Activated CD8-positive, alpha-beta T cell treated with anti-CD3 and anti-CD28 coated beads, Interleukin-2, amount 10 ng/mL, durations not matched to agents 7 days and 5 days (primary cell): ENCODE results near the gene CD58. TPM values are rescaled to one million over a fixed set of nuclear protein-coding genes. Genes with fewer than 3 reads are reported as not detected.

Source experiments
- ATAC-seq: fragments of 150-1000 bp; cut with Tn5 transposase; one replicate; pipeline ENCODE4 v1.10.0; 2021; ENCODE audit warnings: moderate library complexity
- CTCF ChIA-PET: fragments of 350-600 bp; sonication (Branson Sonifier 250); formaldehyde crosslinking; loops from one replicate; lab custom pipeline; 2021; ENCODE audit warnings: antibody characterized with exemption; lab: Charles Lee
- POLR2A ChIA-PET: fragments of 350-600 bp; sonication (Branson Sonifier 250); formaldehyde crosslinking; loops from one replicate; lab custom pipeline; 2021; ENCODE audit warnings: antibody characterized with exemption; lab: Charles Lee
- DNase-seq: peaks from one replicate; pipeline ENCODE4 v3.0.0-alpha.2; 2020
- H3K27ac Mint-ChIP-seq: one replicate; pipeline ENCODE4 v1.8.0; 2021; ENCODE audit warnings: mild to moderate bottlenecking, mixed read lengths
- H3K27me3 Mint-ChIP-seq: one replicate; pipeline ENCODE4 v1.8.0; 2021; ENCODE audit warnings: low read depth, mixed read lengths
- H3K36me3 Mint-ChIP-seq: one replicate; pipeline ENCODE4 v1.8.0; 2021; ENCODE audit warnings: low read depth, mixed read lengths
- H3K4me1 Mint-ChIP-seq: one replicate; pipeline ENCODE4 v1.8.0; 2021; ENCODE audit warnings: low read depth, mixed read lengths
- H3K4me3 Mint-ChIP-seq: one replicate; pipeline ENCODE4 v1.8.0; 2021; ENCODE audit warnings: mild to moderate bottlenecking, mixed read lengths
- H3K9me3 Mint-ChIP-seq: one replicate; pipeline ENCODE4 v1.8.0; 2022; ENCODE audit warnings: mixed read lengths; ENCODE audit not compliant: insufficient read depth
- total RNA-seq, 2 experiments: library from RNA; stranded (reverse); gene quantifications; one replicate each; pipeline ENCODE4 v1.2.3, GENCODE V29; 2021

CD58 gene
- total RNA-seq, 2 experiments from 2014 or later: 23.9 to 24.7 TPM

GRCh38 chr1:116534014-116534739 lies 36.6 kb downstream of the CD58 start:
- peaks cover 19% of the 10 kb centered on the region for H3K4me1 Mint-ChIP-seq
- no peak overlapping the region for H3K27ac Mint-ChIP-seq
- no peak for DNase-seq
- H3K9me3 Mint-ChIP-seq: no peaks in the 10 kb centered on the region
- H3K4me3 Mint-ChIP-seq: no peak overlapping the region
- H3K27me3 Mint-ChIP-seq: no peaks in the 10 kb centered on the region
- ChIA-PET CTCF (no interaction called here), POLR2A (no interaction called here)
- H3K36me3 Mint-ChIP-seq: peaks cover 69% of the 10 kb centered on the region
- no peak for ATAC-seq

DNA sequence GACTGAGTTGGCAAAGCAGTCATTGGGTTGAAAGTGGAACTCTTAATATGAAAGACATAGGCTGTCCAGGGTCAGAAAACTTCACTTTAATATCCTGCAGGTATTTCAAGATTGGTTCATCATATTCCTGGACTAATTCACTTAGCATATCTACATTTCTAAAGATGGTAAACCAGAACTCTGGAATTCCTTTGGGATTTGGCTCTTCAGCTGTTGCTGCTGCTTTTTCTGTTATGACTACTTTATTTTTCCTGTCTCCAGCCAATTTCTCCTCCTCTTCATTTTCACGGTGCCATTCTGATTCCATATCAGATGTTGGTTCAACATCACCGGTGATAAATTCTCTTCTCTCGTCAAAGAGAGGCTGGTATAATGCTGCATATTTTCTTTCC lies 37.4 kb downstream of the CD58 start:
- peaks cover 12% of the 10 kb centered on the region for H3K4me1 Mint-ChIP-seq
- peaks cover 69% of the 10 kb centered on the region for H3K36me3 Mint-ChIP-seq
- H3K4me3 Mint-ChIP-seq: no peak overlapping the region
- DNase-seq (no peak), ATAC-seq (no peak)
- no peaks in the 10 kb centered on the region for H3K9me3 Mint-ChIP-seq
- ChIA-PET CTCF (no interaction called here), POLR2A (no interaction called here)
- H3K27me3 Mint-ChIP-seq: no peaks in the 10 kb centered on the region
- H3K27ac Mint-ChIP-seq: no peak overlapping the region

DNA sequence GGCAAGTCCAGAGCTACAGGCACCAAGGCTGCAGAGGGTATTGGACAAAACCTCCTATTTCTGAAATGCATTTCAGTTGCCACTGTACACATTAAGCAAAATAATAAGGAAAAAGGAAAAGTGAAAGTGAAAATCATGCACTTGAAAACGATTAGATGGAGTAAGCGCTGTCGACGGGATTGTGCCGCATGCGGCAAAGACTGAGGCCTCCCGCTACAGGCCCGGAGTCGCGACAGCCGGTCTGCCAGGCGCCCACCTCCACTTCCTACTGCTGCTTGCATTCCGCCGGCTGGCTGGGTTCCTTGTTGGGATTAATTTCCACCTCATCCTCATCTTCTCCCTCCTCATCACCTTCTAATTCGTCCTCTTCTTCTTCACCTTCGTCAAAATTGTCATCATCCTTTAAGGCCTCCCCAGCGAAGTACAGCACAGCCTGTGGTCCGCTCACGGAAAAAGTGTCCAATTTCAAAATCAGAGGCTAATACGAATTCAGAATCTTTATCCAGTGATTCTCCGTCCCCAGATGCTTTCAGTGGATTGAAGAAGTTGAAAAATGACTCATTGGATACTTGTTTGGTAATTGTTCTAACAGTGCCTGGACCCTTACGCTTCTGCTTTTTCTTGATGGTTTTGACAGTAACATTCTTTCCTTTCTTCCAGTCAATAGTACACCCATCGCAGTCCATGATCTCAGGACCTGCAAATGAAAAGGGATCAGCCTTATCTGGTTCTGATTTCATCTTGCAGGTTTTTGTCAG lies 38.0 kb downstream of the CD58 start:
- Mint-ChIP-seq H3K27ac (no peak overlapping the region), H3K9me3 (no peaks in the 10 kb centered on the region), H3K27me3 (no peaks in the 10 kb centered on the region), H3K4me3 (no peak overlapping the region), H3K4me1 (peaks cover 6% of the 10 kb centered on the region), H3K36me3 (peaks cover 70% of the 10 kb centered on the region)
- DNase-seq: no peak
- ChIA-PET CTCF (no interaction called here), POLR2A (no interaction called here)
- ATAC-seq: no peak

- CTCF ChIA-PET: no interaction called here
- Mint-ChIP-seq H3K9me3 (no peaks in the 10 kb centered on the region), H3K36me3 (peaks cover 76% of the 10 kb centered on the region), H3K4me3 (no peak overlapping the region), H3K27me3 (no peaks in the 10 kb centered on the region), H3K27ac (no peak overlapping the region), H3K4me1 (peaks cover 5% of the 10 kb centered on the region)
- no peak for ATAC-seq
- POLR2A ChIA-PET: no interaction called here
- no peak for DNase-seq
These were observed 38.9 kb downstream of the CD58 start for GRCh38 chr1:116531917-116532316.

GRCh38 chr1:116529681-116530080 lies 41.1 kb downstream of the CD58 start:
- no peak for DNase-seq
- Mint-ChIP-seq H3K27me3 (no peaks in the 10 kb centered on the region), H3K4me1 (peaks cover 5% of the 10 kb centered on the region), H3K27ac (no peak overlapping the region), H3K9me3 (peaks cover 6% of the 10 kb centered on the region), H3K36me3 (peaks cover 80% of the 10 kb centered on the region), H3K4me3 (no peak overlapping the region)
- ATAC-seq: no peak
- ChIA-PET CTCF (interaction anchor here (1.1 to 1.2 kb wide), 2 partner anchors 31 to 391 kb away, joined by 3 read pairs; no protein-coding TSS in a partner anchor), POLR2A (no interaction called here)

DNA sequence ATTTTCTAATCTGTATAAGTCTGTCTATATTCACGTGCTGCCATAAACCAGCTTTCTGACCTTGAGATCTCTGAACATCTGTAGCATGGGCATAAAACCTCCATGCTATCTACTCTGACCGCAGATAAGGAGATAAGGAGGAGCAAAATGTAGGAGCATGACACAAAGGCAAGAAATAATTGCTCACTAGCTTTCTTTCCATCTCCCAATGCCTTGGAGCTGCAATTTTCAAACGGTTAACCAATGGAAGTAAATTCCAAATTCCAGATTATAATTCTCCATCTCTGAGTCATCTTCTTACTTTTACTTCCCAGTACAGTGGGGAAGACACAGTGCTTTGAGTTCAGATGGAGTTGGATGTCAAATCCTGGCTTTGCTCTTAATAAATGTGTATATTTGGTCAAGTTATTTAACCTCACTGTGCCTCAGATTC lies 41.6 kb downstream of the CD58 start:
- Mint-ChIP-seq H3K4me1 (peaks cover 5% of the 10 kb centered on the region), H3K9me3 (peaks cover 6% of the 10 kb centered on the region), H3K36me3 (peaks cover 78% of the 10 kb centered on the region), H3K27me3 (no peaks in the 10 kb centered on the region), H3K27ac (no peak overlapping the region), H3K4me3 (no peak overlapping the region)
- ATAC-seq: no peak
- no peak for DNase-seq
- CTCF ChIA-PET: interaction anchor here (1.1 kb wide), 1 partner anchor 390 kb away, joined by 3 read pairs; no protein-coding TSS in a partner anchor
- POLR2A ChIA-PET: no interaction called here

GRCh38 chr1:116528329-116529083 lies 42.3 kb downstream of the CD58 start:
- CTCF ChIA-PET: interaction anchor here (1.0 kb wide), 1 partner anchor 44 kb away, joined by 3 read pairs; no protein-coding TSS in a partner anchor
- Mint-ChIP-seq H3K9me3 (peaks cover 6% of the 10 kb centered on the region), H3K27ac (no peak overlapping the region), H3K36me3 (peaks cover 76% of the 10 kb centered on the region), H3K4me3 (no peak overlapping the region), H3K27me3 (no peaks in the 10 kb centered on the region), H3K4me1 (peaks cover 5% of the 10 kb centered on the region)
- DNase-seq (no peak), ATAC-seq (no peak)
- POLR2A ChIA-PET: no interaction called here

DNA sequence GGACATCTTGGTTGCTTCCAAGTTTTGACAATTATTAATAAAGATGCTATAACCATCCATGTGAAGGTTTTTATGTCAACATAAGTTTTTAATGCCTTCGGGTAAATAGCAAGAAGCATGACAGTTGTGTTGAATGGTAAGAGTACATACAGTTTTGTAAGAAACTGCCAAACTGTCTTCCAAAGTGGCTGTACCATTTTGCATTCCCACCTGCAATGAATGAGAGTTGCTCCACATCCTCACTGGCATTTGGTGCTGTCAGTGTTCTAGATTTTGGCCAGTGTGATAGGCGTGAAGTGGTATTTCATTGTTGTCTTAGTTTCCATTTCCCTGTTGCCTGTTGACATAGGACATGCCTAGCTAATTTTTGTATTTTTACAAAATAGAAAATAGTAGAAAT lies 45.4 kb downstream of the CD58 start:
- Mint-ChIP-seq H3K9me3 (peaks cover 6% of the 10 kb centered on the region), H3K27me3 (no peaks in the 10 kb centered on the region), H3K4me1 (no peaks in the 10 kb centered on the region), H3K4me3 (no peak overlapping the region), H3K27ac (no peak overlapping the region), H3K36me3 (peaks cover 76% of the 10 kb centered on the region)
- ChIA-PET POLR2A (no interaction called here), CTCF (no interaction called here)
- ATAC-seq (no peak), DNase-seq (no peak)

DNA sequence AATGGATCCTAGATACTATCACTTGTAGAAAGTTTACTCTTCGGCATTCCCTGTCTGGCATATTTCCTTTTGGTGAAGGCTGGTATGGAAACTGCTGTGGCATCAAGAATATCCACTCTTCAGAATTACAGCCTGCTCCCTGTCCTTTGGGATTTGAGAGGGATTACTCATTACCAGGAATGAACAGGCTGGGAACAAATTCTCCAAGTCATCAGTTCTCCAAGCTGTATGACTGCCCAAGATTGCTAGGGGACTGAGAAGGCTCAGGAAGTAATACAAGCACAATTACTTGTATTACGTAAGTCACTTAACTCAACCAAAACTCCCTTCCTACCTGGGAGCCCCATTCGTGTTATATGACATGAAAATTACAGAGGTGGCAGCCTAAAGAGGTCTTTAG lies 49.6 kb downstream of the CD58 start:
- ChIA-PET CTCF (no interaction called here), POLR2A (no interaction called here)
- ATAC-seq (no peak), DNase-seq (no peak)
- Mint-ChIP-seq H3K9me3 (no peaks in the 10 kb centered on the region), H3K27ac (no peak overlapping the region), H3K4me1 (peaks cover 25% of the 10 kb centered on the region), H3K4me3 (no peak overlapping the region), H3K27me3 (no peaks in the 10 kb centered on the region), H3K36me3 (peaks cover 70% of the 10 kb centered on the region)

GRCh38 chr1:116518400-116518799 lies 52.4 kb downstream of the CD58 start:
- Mint-ChIP-seq H3K36me3 (peaks cover 57% of the 10 kb centered on the region), H3K4me1 (peaks cover 52% of the 10 kb centered on the region), H3K27ac (peak overlapping the region; percentile 47), H3K9me3 (no peaks in the 10 kb centered on the region), H3K4me3 (no peak overlapping the region), H3K27me3 (no peaks in the 10 kb centered on the region)
- CTCF ChIA-PET: interaction anchor here (1.2 to 6.1 kb wide), 2 partner anchors 19 to 53 kb away, joined by 3 to 61 read pairs; no protein-coding TSS in a partner anchor
- ATAC-seq (no peak), DNase-seq (no peak)
- POLR2A ChIA-PET: no interaction called here

GRCh38 chr1:116516631-116517030 lies 54.2 kb downstream of the CD58 start:
- ChIA-PET POLR2A (interaction anchor here (0.8 to 3.5 kb wide), 2 partner anchors 12 to 20 kb away, joined by 3 to 23 read pairs; no protein-coding TSS in a partner anchor), CTCF (interaction anchor here (2.2 to 6.1 kb wide), 3 partner anchors 12 to 31 kb away, joined by 10 to 61 read pairs (median 24); no protein-coding TSS in a partner anchor)
- no peak overlapping the region for H3K4me3 Mint-ChIP-seq
- H3K9me3 Mint-ChIP-seq: no peaks in the 10 kb centered on the region
- ATAC-seq (no peak), DNase-seq (no peak)
- H3K36me3 Mint-ChIP-seq: peaks cover 54% of the 10 kb centered on the region
- no peaks in the 10 kb centered on the region for H3K27me3 Mint-ChIP-seq
- peak overlapping the region; percentile 75 for H3K27ac Mint-ChIP-seq
- peaks cover 63% of the 10 kb centered on the region for H3K4me1 Mint-ChIP-seq
